Measurements from ENCODE around the gene FNDC3B. TPM values are rescaled to one million over a fixed set of nuclear protein-coding genes. Genes with fewer than 3 reads are reported as not detected.

FNDC3B gene
- polyA plus RNA-seq, 12 donors, result 35.7 to 87.3 (median 64.8) TPM; not detected in 1

GRCh38 chr3:172387728-172388127 is 348.4 kb downstream of the FNDC3B start:
- DNase-seq, result no peak

- no peak for DNase-seq
Measured at GRCh38 chr3:172388412-172389078, 349.2 kb downstream of the FNDC3B start.

GRCh38 chr3:172390792-172391191 is 351.4 kb downstream of the FNDC3B start:
- no peak for DNase-seq

GRCh38 chr3:172391592-172392302 is 352.4 kb downstream of the FNDC3B start:
- no peak for DNase-seq

- no peak for DNase-seq
Measured at GRCh38 chr3:172394692-172395091, 355.3 kb downstream of the FNDC3B start.

GRCh38 chr3:172396400-172396799 is 357.0 kb downstream of the FNDC3B start:
- no peak for DNase-seq

- no peak for DNase-seq
Measured at GRCh38 chr3:172397716-172398405, 358.5 kb downstream of the FNDC3B start.

- DNase-seq, result no peak
Measured at GRCh38 chr3:172398484-172398883, 359.1 kb downstream of the FNDC3B start.

GRCh38 chr3:172402090-172402489 is 362.7 kb downstream of the FNDC3B start:
- no peak for DNase-seq

- no peak for DNase-seq
Measured at GRCh38 chr3:172402892-172403643, 363.7 kb downstream of the FNDC3B start.

GRCh38 chr3:172404237-172404962 is 365.0 kb downstream of the FNDC3B start:
- no peak for DNase-seq

GRCh38 chr3:172405914-172406313 is 366.5 kb downstream of the FNDC3B start:
- DNase-seq, result no peak

- no peak for DNase-seq
Measured at GRCh38 chr3:172407872-172408271, 368.5 kb downstream of the FNDC3B start.

GRCh38 chr3:172410702-172411477 is 371.5 kb downstream of the FNDC3B start:
- no peak for DNase-seq

GRCh38 chr3:172411478-172411947 is 372.1 kb downstream of the FNDC3B start:
- DNase-seq, result no peak

GRCh38 chr3:172415323-172415722 is 375.9 kb downstream of the FNDC3B start:
- no peak for DNase-seq

- DNase-seq, result no peak
Measured at GRCh38 chr3:172437713-172438112, 398.3 kb downstream of the FNDC3B start.

- no peak for DNase-seq
Measured at GRCh38 chr3:172438186-172438585, 398.8 kb downstream of the FNDC3B start.

- DNase-seq, result no peak
Measured at GRCh38 chr3:172441581-172441980, 402.2 kb downstream of the FNDC3B start.

GRCh38 chr3:172442606-172443005 is 403.2 kb downstream of the FNDC3B start:
- no peak for DNase-seq
